Transverse colon (tissue), 4 donors: ENCODE results near the gene SPATA24.

Source experiments
- EP300 ChIP-seq: sonication (generic); formaldehyde crosslinking; IDR thresholded peaks from one replicate; pipeline ENCODE4 v1.6.1; 2017; ENCODE audit warnings: antibody characterized with exemption, low read depth
- POLR2A ChIP-seq: fragments of 450-650 bp; IDR thresholded peaks from one replicate; pipeline ENCODE4 v1.6.1; 2016; ENCODE audit warnings: antibody characterized with exemption, mild to moderate bottlenecking, moderate library complexity
- POLR2AphosphoS5 ChIP-seq, 3 donors: sonication (generic); formaldehyde crosslinking; IDR thresholded peaks; one replicate each; pipeline ENCODE4 v1.6.1; 2016; ENCODE audit warnings: antibody characterized with exemption in 3 of 3
- TF ChIP-seq, protein P1 (sequence below), 5 experiments: fragments of 200-600 bp in 3 of 5; fragments of 450-650 bp in 2 of 5; sonication (generic) in 3 of 5; IDR thresholded peaks; 1 replicate in 2 of 5; 2 replicates in 3 of 5; pipeline ENCODE4 v1.5.1; 2016 to 2017; ENCODE audit warnings: antibody characterized with exemption in 5 of 5, inconsistent platforms in 3 of 5, mild to moderate bottlenecking in 2 of 5, moderate library complexity in 1 of 5

- TF ChIP-seq POLR2A (no peak), EP300 (no peak), POLR2AphosphoS5 (IDR thresholded peaks at IDR 0.05) (peak in 1 of 3 donors; percentile 29)
- TF ChIP-seq, protein P1, sequence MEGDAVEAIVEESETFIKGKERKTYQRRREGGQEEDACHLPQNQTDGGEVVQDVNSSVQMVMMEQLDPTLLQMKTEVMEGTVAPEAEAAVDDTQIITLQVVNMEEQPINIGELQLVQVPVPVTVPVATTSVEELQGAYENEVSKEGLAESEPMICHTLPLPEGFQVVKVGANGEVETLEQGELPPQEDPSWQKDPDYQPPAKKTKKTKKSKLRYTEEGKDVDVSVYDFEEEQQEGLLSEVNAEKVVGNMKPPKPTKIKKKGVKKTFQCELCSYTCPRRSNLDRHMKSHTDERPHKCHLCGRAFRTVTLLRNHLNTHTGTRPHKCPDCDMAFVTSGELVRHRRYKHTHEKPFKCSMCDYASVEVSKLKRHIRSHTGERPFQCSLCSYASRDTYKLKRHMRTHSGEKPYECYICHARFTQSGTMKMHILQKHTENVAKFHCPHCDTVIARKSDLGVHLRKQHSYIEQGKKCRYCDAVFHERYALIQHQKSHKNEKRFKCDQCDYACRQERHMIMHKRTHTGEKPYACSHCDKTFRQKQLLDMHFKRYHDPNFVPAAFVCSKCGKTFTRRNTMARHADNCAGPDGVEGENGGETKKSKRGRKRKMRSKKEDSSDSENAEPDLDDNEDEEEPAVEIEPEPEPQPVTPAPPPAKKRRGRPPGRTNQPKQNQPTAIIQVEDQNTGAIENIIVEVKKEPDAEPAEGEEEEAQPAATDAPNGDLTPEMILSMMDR (IDR thresholded peaks at IDR 0.05), result no peak
These were observed 11.5 kb upstream of the SPATA24 start for GRCh38 chr5:139415221-139415861.
